Tibial nerve (tissue), 4 donors: ENCODE measurements around the gene ZFP1.

Source experiments
- EP300 ChIP-seq, 2 donors: sonication (generic); formaldehyde crosslinking; IDR thresholded peaks; one replicate each; pipeline ENCODE4 v1.6.1; 2017; ENCODE audit warnings: antibody characterized with exemption in 2 of 2, mild to moderate bottlenecking in 1 of 2
- POLR2A ChIP-seq, 2 donors: fragments of 450-650 bp; IDR thresholded peaks; one replicate each; pipeline ENCODE4 v1.6.1; 2017; ENCODE audit warnings: antibody characterized with exemption in 2 of 2, mild to moderate bottlenecking in 2 of 2, moderate library complexity in 2 of 2
- TF ChIP-seq, protein P1 (sequence below), 5 experiments: fragments of 200-600 bp in 3 of 5; fragments of 450-650 bp in 2 of 5; sonication (generic) in 3 of 5; IDR thresholded peaks; one replicate each; pipeline ENCODE4 v1.5.1; 2016 to 2019; ENCODE audit warnings: antibody characterized with exemption in 5 of 5, mild to moderate bottlenecking in 3 of 5, moderate library complexity in 2 of 5

DNA sequence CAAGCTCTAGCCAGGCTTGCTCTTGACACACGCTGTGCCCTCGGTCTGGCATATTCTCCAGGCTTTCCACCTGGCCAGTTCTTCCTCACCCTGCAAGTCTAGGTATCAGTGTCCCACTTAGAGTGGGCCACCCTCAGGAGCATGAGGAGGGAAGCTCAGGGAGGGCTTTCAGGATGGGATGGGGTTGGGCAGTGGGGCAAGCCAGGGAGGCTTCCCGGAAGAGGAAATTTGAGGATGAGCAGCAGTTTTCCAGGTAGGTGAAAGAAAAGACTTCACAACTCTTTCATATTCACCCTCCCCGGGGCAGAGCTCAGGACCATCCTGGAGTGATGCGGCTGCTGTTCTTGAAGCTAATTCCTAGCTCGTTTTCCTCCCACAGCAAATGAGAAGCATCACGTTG, 17.2 kb upstream of the ZFP1 start:
- TF ChIP-seq, protein P1, sequence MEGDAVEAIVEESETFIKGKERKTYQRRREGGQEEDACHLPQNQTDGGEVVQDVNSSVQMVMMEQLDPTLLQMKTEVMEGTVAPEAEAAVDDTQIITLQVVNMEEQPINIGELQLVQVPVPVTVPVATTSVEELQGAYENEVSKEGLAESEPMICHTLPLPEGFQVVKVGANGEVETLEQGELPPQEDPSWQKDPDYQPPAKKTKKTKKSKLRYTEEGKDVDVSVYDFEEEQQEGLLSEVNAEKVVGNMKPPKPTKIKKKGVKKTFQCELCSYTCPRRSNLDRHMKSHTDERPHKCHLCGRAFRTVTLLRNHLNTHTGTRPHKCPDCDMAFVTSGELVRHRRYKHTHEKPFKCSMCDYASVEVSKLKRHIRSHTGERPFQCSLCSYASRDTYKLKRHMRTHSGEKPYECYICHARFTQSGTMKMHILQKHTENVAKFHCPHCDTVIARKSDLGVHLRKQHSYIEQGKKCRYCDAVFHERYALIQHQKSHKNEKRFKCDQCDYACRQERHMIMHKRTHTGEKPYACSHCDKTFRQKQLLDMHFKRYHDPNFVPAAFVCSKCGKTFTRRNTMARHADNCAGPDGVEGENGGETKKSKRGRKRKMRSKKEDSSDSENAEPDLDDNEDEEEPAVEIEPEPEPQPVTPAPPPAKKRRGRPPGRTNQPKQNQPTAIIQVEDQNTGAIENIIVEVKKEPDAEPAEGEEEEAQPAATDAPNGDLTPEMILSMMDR (IDR thresholded peaks at IDR 0.05): no peak
- TF ChIP-seq POLR2A (IDR thresholded peaks at IDR 0.05) (no peak), EP300 (IDR thresholded peaks at IDR 0.05) (no peak)
